Karpas-422 (cell line): ENCODE measurements around the gene C10orf53. TPM values are rescaled to one million over a fixed set of nuclear protein-coding genes. Genes with fewer than 3 reads are reported as not detected.

Source experiments
- DNase-seq: peaks from one replicate; pipeline ENCODE4 v3.0.0-alpha.2; 2015
- H2AFZ ChIP-seq: fragments of 200-600 bp; sonication (generic); 2 replicates; pipeline ENCODE4 v1.6.1; 2014; ENCODE audit warnings: antibody characterized with exemption, low read length, mixed read lengths
- H3K27ac ChIP-seq: fragments of 200-600 bp; sonication (generic); 2 replicates; pipeline ENCODE4 v1.5.1; 2014; ENCODE audit warnings: mild to moderate bottlenecking, low read length, moderate library complexity
- H3K27me3 ChIP-seq: fragments of 200-600 bp; sonication (generic); 2 replicates; pipeline ENCODE4 v1.6.1; 2014; ENCODE audit warnings: low read length, mixed read lengths
- H3K36me3 ChIP-seq: fragments of 200-600 bp; sonication (generic); 2 replicates; pipeline ENCODE4 v1.6.1; 2014; ENCODE audit warnings: low read length, mixed read lengths; ENCODE audit not compliant: insufficient read depth
- H3K4me1 ChIP-seq: fragments of 200-600 bp; sonication (generic); 2 replicates; pipeline ENCODE4 v1.6.1; 2014; ENCODE audit warnings: mild to moderate bottlenecking, low read length, mixed read lengths
- H3K4me2 ChIP-seq: fragments of 200-600 bp; sonication (generic); 2 replicates; pipeline ENCODE4 v1.6.1; 2014; ENCODE audit warnings: low read length, low read depth, mild to moderate bottlenecking; ENCODE audit not compliant: poor library complexity, severe bottlenecking
- H3K4me3 ChIP-seq: fragments of 200-600 bp; sonication (generic); 2 replicates; pipeline ENCODE4 v1.5.1; 2014; ENCODE audit warnings: mild to moderate bottlenecking, antibody characterized with exemption, low read length, mixed read lengths
- H3K79me2 ChIP-seq: fragments of 200-600 bp; sonication (generic); 2 replicates; pipeline ENCODE4 v1.6.1; 2014; ENCODE audit warnings: mild to moderate bottlenecking, low read length, mixed read lengths
- H3K9ac ChIP-seq: fragments of 200-600 bp; sonication (generic); 2 replicates; pipeline ENCODE4 v1.6.0; 2014; ENCODE audit warnings: low read length
- H3K9me2 ChIP-seq: fragments of 200-600 bp; sonication (generic), shearing (Covaris generic); replicated peaks from 2 replicates; pipeline ENCODE4 v1.6.0; 2014; ENCODE audit warnings: mild to moderate bottlenecking, low read length, moderate library complexity; ENCODE audit not compliant: insufficient read depth
- H3K9me3 ChIP-seq: fragments of 300-700, 200-600 bp; sonication (generic); 2 replicates; pipeline ENCODE4 v1.6.1; 2014; ENCODE audit warnings: low read length, mixed read lengths
- H4K20me1 ChIP-seq: fragments of 200-600 bp; sonication (generic); 2 replicates; pipeline ENCODE4 v1.6.1; 2014; ENCODE audit warnings: mild to moderate bottlenecking, antibody characterized with exemption, low read length, low read depth; ENCODE audit not compliant: insufficient read depth
- total RNA-seq: library from RNA; depleted of rRNA; stranded (reverse); fragments of >200 nt; shearing (Covaris generic); gene quantifications from 2 replicates; pipeline ENCODE4 v1.2.3, GENCODE V29; 2014; ENCODE audit warnings: low replicate concordance

Gene C10orf53
- total RNA-seq, 1 experiment from 2014 or later, result not detected

GRCh38 chr10:49688261-49688846 is 8.9 kb downstream of the C10orf53 start:
- H2AFZ ChIP-seq, result no peak overlapping the region
- no peaks in the 10 kb centered on the region for H3K9me2 ChIP-seq
- H3K4me1 ChIP-seq, result no peaks in the 10 kb centered on the region
- no peaks in the 10 kb centered on the region for H4K20me1 ChIP-seq
- H3K27me3 ChIP-seq, result no peaks in the 10 kb centered on the region
- H3K79me2 ChIP-seq, result no peaks in the 10 kb centered on the region
- no peak overlapping the region for H3K9ac ChIP-seq
- H3K36me3 ChIP-seq, result no peaks in the 10 kb centered on the region
- no peak overlapping the region for H3K4me2 ChIP-seq
- H3K27ac ChIP-seq, result no peak overlapping the region
- no peak overlapping the region for H3K4me3 ChIP-seq
- DNase-seq, result no peak
- no peaks in the 10 kb centered on the region for H3K9me3 ChIP-seq

DNA sequence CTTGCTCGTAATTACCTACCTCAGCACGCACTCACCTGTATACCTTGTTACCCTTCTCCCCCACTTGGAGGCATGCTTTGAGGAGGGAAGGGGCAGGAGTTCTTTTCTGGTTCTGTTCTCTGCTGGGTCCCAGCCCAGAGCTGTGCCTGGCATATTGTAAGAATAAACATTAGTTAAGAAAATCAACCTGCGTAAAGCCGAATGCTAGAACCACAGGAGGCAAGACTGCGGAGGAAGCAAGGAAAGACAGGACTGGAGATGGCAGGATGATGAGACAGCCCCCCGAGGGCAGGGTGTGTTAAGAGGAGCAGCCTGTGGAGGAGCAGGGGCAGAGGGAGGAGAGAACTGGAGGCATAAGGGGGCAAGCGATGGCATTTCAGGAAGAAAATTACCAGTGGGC is 9.5 kb downstream of the C10orf53 start:
- Histone ChIP-seq H3K4me3 (no peak overlapping the region), H2AFZ (no peak overlapping the region), H3K9me3 (no peaks in the 10 kb centered on the region), H3K4me2 (no peak overlapping the region), H3K27ac (no peak overlapping the region), H3K79me2 (no peaks in the 10 kb centered on the region), H4K20me1 (no peaks in the 10 kb centered on the region), H3K36me3 (no peaks in the 10 kb centered on the region), H3K9ac (no peak overlapping the region), H3K9me2 (no peaks in the 10 kb centered on the region), H3K27me3 (no peaks in the 10 kb centered on the region), H3K4me1 (no peaks in the 10 kb centered on the region)
- no peak for DNase-seq

DNA sequence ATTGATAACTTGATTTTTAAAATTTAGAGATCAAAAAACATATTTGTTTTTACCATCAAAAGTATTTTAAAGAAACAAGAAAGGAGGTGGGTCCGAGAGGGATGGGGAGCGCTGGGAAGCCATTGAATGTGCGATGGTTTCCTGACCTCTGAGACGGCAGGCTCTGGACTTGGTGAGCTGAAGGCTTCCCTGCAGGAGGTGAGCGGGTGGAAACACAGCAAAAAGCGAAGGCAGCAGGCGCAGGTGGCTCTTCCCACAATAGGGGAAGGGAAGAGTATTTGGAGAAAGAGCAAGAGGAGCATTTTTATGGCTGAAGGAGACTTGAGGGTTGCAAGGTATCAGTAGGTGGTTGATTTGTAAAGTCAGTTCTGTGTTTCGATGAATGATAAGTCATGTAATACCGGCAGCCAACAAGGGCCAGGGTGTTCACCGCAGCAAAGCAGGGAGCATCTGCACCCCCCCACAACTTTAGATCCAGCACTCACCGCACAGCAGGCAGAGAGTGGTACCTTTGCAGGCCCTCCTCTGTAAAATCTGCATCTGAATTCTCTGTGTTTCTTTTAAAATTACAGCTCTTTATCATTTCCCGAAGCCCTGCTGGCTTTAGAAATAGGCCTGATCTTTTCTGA is 10.5 kb downstream of the C10orf53 start:
- Histone ChIP-seq H3K79me2 (no peaks in the 10 kb centered on the region), H3K9me3 (no peaks in the 10 kb centered on the region), H3K27me3 (no peaks in the 10 kb centered on the region), H4K20me1 (no peaks in the 10 kb centered on the region), H3K9ac (no peak overlapping the region), H3K4me3 (no peak overlapping the region), H3K27ac (no peak overlapping the region), H3K4me2 (no peak overlapping the region), H3K36me3 (no peaks in the 10 kb centered on the region), H3K4me1 (no peaks in the 10 kb centered on the region), H2AFZ (no peak overlapping the region), H3K9me2 (no peaks in the 10 kb centered on the region)
- no peak for DNase-seq

DNA sequence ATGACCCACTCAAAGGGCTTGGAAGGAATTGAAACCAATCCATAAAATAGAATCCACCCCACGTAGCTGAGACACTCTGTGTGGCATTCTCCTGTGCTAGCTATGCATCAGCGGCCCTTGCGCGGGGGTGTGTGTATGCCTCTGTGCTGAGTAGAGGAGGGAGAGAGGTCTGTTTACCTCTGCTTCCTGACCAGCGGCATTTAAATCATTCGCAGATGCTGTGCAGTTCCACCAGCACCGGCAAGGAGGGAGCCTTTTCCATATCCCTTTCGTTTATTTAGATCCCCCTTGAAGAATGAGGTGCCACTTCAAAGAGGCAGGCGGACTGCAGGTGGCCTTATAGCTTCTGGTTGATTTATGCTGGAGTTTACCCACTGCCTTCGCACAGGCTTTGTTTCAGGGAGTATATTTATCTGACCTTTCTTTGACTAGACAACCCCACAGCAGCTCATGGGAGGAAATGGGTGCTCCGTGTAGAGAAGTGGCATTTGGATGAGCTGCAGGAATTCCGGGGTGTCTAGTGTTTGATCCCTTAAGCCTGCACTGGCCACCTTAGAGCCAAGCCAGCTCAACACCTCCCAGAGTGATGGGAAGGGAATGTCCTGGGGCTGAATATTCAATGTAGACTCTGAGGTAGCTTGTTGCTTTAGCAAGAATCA is 11.4 kb downstream of the C10orf53 start:
- no peak overlapping the region for H2AFZ ChIP-seq
- no peak overlapping the region for H3K4me3 ChIP-seq
- H3K79me2 ChIP-seq, result no peaks in the 10 kb centered on the region
- H4K20me1 ChIP-seq, result no peaks in the 10 kb centered on the region
- no peaks in the 10 kb centered on the region for H3K9me3 ChIP-seq
- no peaks in the 10 kb centered on the region for H3K36me3 ChIP-seq
- no peaks in the 10 kb centered on the region for H3K4me1 ChIP-seq
- DNase-seq, result no peak
- no peak overlapping the region for H3K27ac ChIP-seq
- H3K9ac ChIP-seq, result no peak overlapping the region
- no peaks in the 10 kb centered on the region for H3K27me3 ChIP-seq
- H3K4me2 ChIP-seq, result no peak overlapping the region
- no peaks in the 10 kb centered on the region for H3K9me2 ChIP-seq

- Histone ChIP-seq H4K20me1 (no peaks in the 10 kb centered on the region), H3K9me3 (no peaks in the 10 kb centered on the region), H3K36me3 (no peaks in the 10 kb centered on the region), H2AFZ (no peak overlapping the region), H3K4me2 (no peak overlapping the region), H3K4me3 (no peak overlapping the region), H3K9ac (no peak overlapping the region), H3K4me1 (no peaks in the 10 kb centered on the region), H3K27me3 (no peaks in the 10 kb centered on the region), H3K79me2 (no peaks in the 10 kb centered on the region), H3K9me2 (no peaks in the 10 kb centered on the region), H3K27ac (no peak overlapping the region)
- no peak for DNase-seq
Measured at GRCh38 chr10:49691588-49691987, 12.1 kb downstream of the C10orf53 start.

- Histone ChIP-seq H3K79me2 (no peaks in the 10 kb centered on the region), H3K4me1 (peaks cover under 1% of the 10 kb centered on the region), H2AFZ (no peak overlapping the region), H4K20me1 (no peaks in the 10 kb centered on the region), H3K27me3 (no peaks in the 10 kb centered on the region), H3K4me3 (no peak overlapping the region), H3K9ac (no peak overlapping the region), H3K9me3 (no peaks in the 10 kb centered on the region), H3K36me3 (no peaks in the 10 kb centered on the region), H3K9me2 (no peaks in the 10 kb centered on the region), H3K27ac (no peak overlapping the region), H3K4me2 (no peak overlapping the region)
- DNase-seq, result no peak
Measured at GRCh38 chr10:49694466-49694865, 15.0 kb downstream of the C10orf53 start.

GRCh38 chr10:49696311-49696710 is 16.9 kb downstream of the C10orf53 start:
- H3K36me3 ChIP-seq, result no peaks in the 10 kb centered on the region

DNA sequence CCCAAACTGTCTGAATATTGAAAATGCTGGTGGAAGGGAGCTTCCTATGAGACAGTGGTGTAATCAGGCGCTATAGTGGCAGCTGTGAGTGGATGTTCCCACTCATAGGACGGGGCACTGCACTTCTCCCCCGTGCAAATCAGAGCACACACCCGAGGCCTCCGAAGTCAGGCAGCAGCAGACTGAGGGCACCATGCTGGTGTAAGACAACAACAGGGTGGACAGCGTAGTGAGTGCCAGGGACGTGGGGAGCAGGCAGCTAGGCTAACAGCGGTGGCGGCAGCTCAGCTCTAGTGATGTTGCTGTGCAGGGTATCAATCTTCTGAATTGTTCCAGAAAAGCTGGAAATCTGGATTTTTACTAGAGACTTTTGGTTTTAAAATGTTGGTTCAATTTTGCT is 19.2 kb downstream of the C10orf53 start:
- Histone ChIP-seq H3K36me3 (no peaks in the 10 kb centered on the region), H3K27me3 (no peaks in the 10 kb centered on the region), H3K4me2 (no peak overlapping the region), H3K9ac (no peak overlapping the region), H3K27ac (no peak overlapping the region), H4K20me1 (no peaks in the 10 kb centered on the region), H3K4me1 (peaks cover 11% of the 10 kb centered on the region), H3K9me3 (no peaks in the 10 kb centered on the region), H3K79me2 (no peaks in the 10 kb centered on the region), H2AFZ (no peak overlapping the region), H3K4me3 (no peak overlapping the region), H3K9me2 (no peaks in the 10 kb centered on the region)
- no peak for DNase-seq

More at GRCh38 chr10:49696311-49696710, 16.9 kb downstream of the C10orf53 start:
- Histone ChIP-seq H3K4me1 (peaks cover 10% of the 10 kb centered on the region), H3K27ac (no peak overlapping the region), H3K27me3 (no peaks in the 10 kb centered on the region), H3K9ac (no peak overlapping the region), H3K9me2 (no peaks in the 10 kb centered on the region), H3K4me3 (no peak overlapping the region), H2AFZ (no peak overlapping the region), H3K79me2 (no peaks in the 10 kb centered on the region), H3K9me3 (no peaks in the 10 kb centered on the region), H3K4me2 (no peak overlapping the region), H4K20me1 (no peaks in the 10 kb centered on the region)
- DNase-seq, result no peak
